ENCODE results near the gene LSR.

Gene LSR

GRCh38 chr19:35261356-35262100 lies 12.7 kb downstream of the LSR start:
- no peak overlapping the region for H3K27ac ChIP-seq
- TF ChIP-seq ZFX (IDR thresholded peaks at IDR 0.05) (no peak), CTCF (conservative IDR thresholded peaks at IDR 0.05) (no peak)

GRCh38 chr19:35262101-35262761 lies 13.4 kb downstream of the LSR start:
- TF ChIP-seq ZFX (IDR thresholded peaks at IDR 0.05) (no peak), CTCF (conservative IDR thresholded peaks at IDR 0.05) (no peak)

GRCh38 chr19:35264268-35265125 lies 15.7 kb downstream of the LSR start:
- H3K27ac ChIP-seq = no peak overlapping the region
- no peak for TF ChIP-seq ZFX (IDR thresholded peaks at IDR 0.05)
- TF ChIP-seq CTCF (conservative IDR thresholded peaks at IDR 0.05) = no peak

More at GRCh38 chr19:35262101-35262761, 13.4 kb downstream of the LSR start:
- H3K27ac ChIP-seq = no peak overlapping the region

DNA sequence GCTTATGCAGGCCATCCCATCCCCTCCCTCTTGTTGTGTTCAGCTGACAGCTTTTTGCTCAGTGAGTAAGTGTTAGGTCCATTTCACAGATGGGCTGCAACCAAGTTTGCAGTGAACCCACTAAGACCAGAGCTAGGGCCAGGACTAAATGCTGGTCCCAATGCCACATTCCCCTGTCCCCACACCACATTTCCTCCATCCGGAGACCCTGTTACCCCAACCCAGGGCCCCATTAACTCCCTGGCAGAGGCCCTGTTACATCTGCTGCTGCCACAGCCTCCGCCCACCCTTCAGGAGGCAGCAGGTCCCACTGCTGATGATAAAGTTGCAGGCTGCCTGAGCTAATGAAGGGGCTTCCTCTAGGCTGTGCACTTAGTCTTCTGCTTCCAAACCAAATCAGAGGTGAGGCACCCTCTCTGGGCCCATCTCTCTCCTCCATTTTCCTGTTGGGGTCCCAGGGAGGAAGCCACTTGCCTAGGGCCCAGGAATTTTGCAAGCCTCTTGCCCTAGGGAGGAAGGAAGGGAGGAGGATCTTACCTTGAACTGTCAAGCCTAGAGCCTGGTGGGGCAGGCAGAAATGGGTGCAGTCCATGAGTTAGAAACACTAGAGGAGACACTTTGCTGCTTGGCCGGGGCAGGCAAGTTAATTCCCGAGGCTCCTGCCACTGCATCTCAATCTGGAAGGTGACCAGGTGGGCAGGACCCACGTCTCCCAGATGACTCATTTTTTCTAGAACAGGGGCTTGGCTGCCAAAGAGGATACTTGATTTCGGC lies 16.5 kb downstream of the LSR start:
- TF ChIP-seq ZFX (IDR thresholded peaks at IDR 0.05) (no peak), CTCF (conservative IDR thresholded peaks at IDR 0.05) (no peak)
- H3K27ac ChIP-seq = peak overlapping the region; percentile 0; the same call in 1 of the 2 replicates

- no peak for TF ChIP-seq ZFX (IDR thresholded peaks at IDR 0.05)
- TF ChIP-seq CTCF (conservative IDR thresholded peaks at IDR 0.05) = no peak
- peak overlapping the region; percentile 97 for H3K27ac ChIP-seq
These were observed 17.2 kb downstream of the LSR start for GRCh38 chr19:35265900-35266519.

DNA sequence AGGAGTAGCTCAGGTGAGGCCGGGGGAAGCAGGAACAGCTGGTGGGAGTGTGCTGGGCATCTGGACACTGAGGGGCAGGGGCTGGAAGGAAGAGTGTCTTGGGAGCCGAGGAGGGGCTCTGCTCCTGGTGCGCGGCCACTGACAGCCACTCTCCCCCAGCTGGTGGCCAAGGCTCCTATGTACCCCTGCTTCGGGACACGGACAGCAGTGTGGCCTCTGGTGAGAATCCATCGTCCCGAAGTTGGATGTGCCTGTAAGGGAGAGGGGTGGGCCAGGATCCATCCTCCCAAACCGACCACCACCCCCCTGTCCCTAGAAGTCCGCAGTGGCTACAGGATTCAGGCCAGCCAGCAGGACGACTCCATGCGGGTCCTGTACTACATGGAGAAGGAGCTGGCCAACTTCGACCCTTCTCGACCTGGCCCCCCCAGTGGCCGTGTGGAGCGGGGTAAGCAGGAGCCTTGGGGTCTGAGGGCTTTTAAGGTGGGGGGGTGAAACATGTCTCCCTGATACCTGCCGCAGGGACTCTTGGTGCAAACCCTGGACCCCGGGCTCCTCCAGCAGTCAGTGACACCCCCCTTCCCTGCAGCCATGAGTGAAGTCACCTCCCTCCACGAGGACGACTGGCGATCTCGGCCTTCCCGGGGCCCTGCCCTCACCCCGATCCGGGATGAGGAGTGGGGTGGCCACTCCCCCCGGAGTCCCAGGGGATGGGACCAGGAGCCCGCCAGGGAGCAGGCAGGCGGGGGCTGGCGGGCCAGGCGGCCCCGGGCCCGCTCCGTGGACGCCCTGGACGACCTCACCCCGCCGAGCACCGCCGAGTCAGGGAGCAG lies 17.9 kb downstream of the LSR start:
- H3K27ac ChIP-seq = peak overlapping the region; percentile 97
- TF ChIP-seq CTCF (conservative IDR thresholded peaks at IDR 0.05) = no peak
- TF ChIP-seq ZFX (IDR thresholded peaks at IDR 0.05) = 0 out of 2 replicates have a peak, but pooled peaks have one; percentile 45
